Measurements from ENCODE around the gene BRD3.

Gene BRD3

GRCh38 chr9:134043531-134043988, 24.3 kb downstream of the BRD3 start:
- H3K79me2 ChIP-seq (ENCODE audit: insufficient read depth, low read length): no peaks in the 10 kb centered on the region
- H3K9me3 ChIP-seq (ENCODE audit: insufficient read depth, low read depth, low read length): no peaks in the 10 kb centered on the region
- H2AFZ ChIP-seq (ENCODE audit: low read length): no peak overlapping the region
- no peaks in the 10 kb centered on the region for H3K9me2 ChIP-seq (replicated peaks; ENCODE audit: low read depth, low read length)
- peaks cover 7% of the 10 kb centered on the region for H4K20me1 ChIP-seq (ENCODE audit: insufficient read depth, low read length, poor library complexity, severe bottlenecking)
- TF ChIP-seq EZH2phosphoT487 (IDR thresholded peaks at IDR 0.05; ENCODE audit: borderline replicate concordance): no peak
- no peak for TF ChIP-seq CTCF (conservative IDR thresholded peaks at IDR 0.05; ENCODE audit: low read length)
- H3K4me1 ChIP-seq (ENCODE audit: insufficient read depth, low read length, poor library complexity, severe bottlenecking): no peaks in the 10 kb centered on the region
- H3K9ac ChIP-seq (ENCODE audit: low read depth, low read length, poor library complexity, severe bottlenecking): no peak overlapping the region
- peaks cover 87% of the 10 kb centered on the region; the same call in 1 of the 2 replicates for H3K36me3 ChIP-seq (ENCODE audit: insufficient read depth, low read length)
- no peak overlapping the region for H3K4me2 ChIP-seq (ENCODE audit: low read depth, low read length, poor library complexity, severe bottlenecking)
- no peaks in the 10 kb centered on the region for H3K27me3 ChIP-seq (ENCODE audit: insufficient read depth, low read length, poor library complexity, severe bottlenecking)
- H3K4me3 ChIP-seq (ENCODE audit: low read length, poor library complexity, severe bottlenecking): no peak overlapping the region
- no peaks in the 10 kb centered on the region for H3F3A ChIP-seq (ENCODE audit: low read depth)

- Histone ChIP-seq H3K4me1 (ENCODE audit: insufficient read depth, low read length, poor library complexity, severe bottlenecking) (no peaks in the 10 kb centered on the region), H3K9me2 (replicated peaks; ENCODE audit: low read depth, low read length) (no peaks in the 10 kb centered on the region), H3F3A (ENCODE audit: low read depth) (no peaks in the 10 kb centered on the region), H3K27me3 (ENCODE audit: insufficient read depth, low read length, poor library complexity, severe bottlenecking) (no peaks in the 10 kb centered on the region), H3K36me3 (ENCODE audit: insufficient read depth, low read length) (peaks cover 82% of the 10 kb centered on the region; the same call in 1 of the 2 replicates), H3K4me2 (ENCODE audit: low read depth, low read length, poor library complexity, severe bottlenecking) (no peak overlapping the region), H3K79me2 (ENCODE audit: insufficient read depth, low read length) (no peaks in the 10 kb centered on the region), H4K20me1 (ENCODE audit: insufficient read depth, low read length, poor library complexity, severe bottlenecking) (peaks cover 7% of the 10 kb centered on the region), H3K4me3 (ENCODE audit: low read length, poor library complexity, severe bottlenecking) (no peak overlapping the region), H3K9me3 (ENCODE audit: insufficient read depth, low read depth, low read length) (no peaks in the 10 kb centered on the region), H2AFZ (ENCODE audit: low read length) (no peak overlapping the region), H3K9ac (ENCODE audit: low read depth, low read length, poor library complexity, severe bottlenecking) (no peak overlapping the region)
- TF ChIP-seq EZH2phosphoT487 (IDR thresholded peaks at IDR 0.05; ENCODE audit: borderline replicate concordance) (no peak), CTCF (conservative IDR thresholded peaks at IDR 0.05; ENCODE audit: low read length) (no peak)
Measured at GRCh38 chr9:134041649-134041962, 26.2 kb downstream of the BRD3 start.

- peaks cover 7% of the 10 kb centered on the region for H4K20me1 ChIP-seq (ENCODE audit: insufficient read depth, low read length, poor library complexity, severe bottlenecking)
- no peaks in the 10 kb centered on the region for H3F3A ChIP-seq (ENCODE audit: low read depth)
- H3K36me3 ChIP-seq (ENCODE audit: insufficient read depth, low read length): peaks cover 82% of the 10 kb centered on the region; the same call in 1 of the 2 replicates
- no peaks in the 10 kb centered on the region for H3K4me1 ChIP-seq (ENCODE audit: insufficient read depth, low read length, poor library complexity, severe bottlenecking)
- H2AFZ ChIP-seq (ENCODE audit: low read length): no peak overlapping the region
- no peaks in the 10 kb centered on the region for H3K9me2 ChIP-seq (replicated peaks; ENCODE audit: low read depth, low read length)
- H3K79me2 ChIP-seq (ENCODE audit: insufficient read depth, low read length): no peaks in the 10 kb centered on the region
- TF ChIP-seq EZH2phosphoT487 (IDR thresholded peaks at IDR 0.05; ENCODE audit: borderline replicate concordance): no peak
- TF ChIP-seq CTCF (conservative IDR thresholded peaks at IDR 0.05; ENCODE audit: low read length): no peak
- H3K27me3 ChIP-seq (ENCODE audit: insufficient read depth, low read length, poor library complexity, severe bottlenecking): no peaks in the 10 kb centered on the region
- H3K9me3 ChIP-seq (ENCODE audit: insufficient read depth, low read depth, low read length): no peaks in the 10 kb centered on the region
- H3K4me3 ChIP-seq (ENCODE audit: low read length, poor library complexity, severe bottlenecking): no peak overlapping the region
- no peak overlapping the region for H3K9ac ChIP-seq (ENCODE audit: low read depth, low read length, poor library complexity, severe bottlenecking)
- H3K4me2 ChIP-seq (ENCODE audit: low read depth, low read length, poor library complexity, severe bottlenecking): no peak overlapping the region
Measured at GRCh38 chr9:134040781-134041648, 26.8 kb downstream of the BRD3 start.
